HG03575 (cell line): ENCODE data around the gene MASP1.

ENCODE experiments used
- ATAC-seq: cut with Tn5 transposase; IDR thresholded peaks from one replicate; pipeline ENCODE4 v1.9.1; 2021; ENCODE audit not compliant: unreplicated experiment, insufficient number of reproducible peaks, low FRiP score; ENCODE audit errors: extremely low read depth

The MASP1 gene

DNA sequence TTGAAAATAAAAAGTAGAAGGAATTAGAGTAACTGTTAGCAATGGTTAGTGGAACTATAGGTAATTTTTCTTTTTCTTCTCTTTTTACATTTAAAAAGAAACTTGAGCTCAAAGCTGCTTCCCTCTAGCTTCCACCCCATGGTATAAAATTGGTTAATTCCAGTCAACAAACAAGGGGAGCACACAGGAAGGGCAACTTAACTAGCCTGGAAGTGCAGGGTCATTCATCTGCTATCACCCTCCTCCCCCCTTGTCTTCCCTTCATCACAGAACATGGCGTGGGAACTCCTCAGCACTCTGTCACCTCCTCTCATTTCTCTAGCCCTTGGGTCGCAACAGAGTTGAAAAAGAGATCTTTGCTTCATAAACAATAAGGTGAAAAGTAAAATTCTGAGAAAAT is 20.0 kb downstream of the MASP1 start:
- ATAC-seq: no peak

DNA sequence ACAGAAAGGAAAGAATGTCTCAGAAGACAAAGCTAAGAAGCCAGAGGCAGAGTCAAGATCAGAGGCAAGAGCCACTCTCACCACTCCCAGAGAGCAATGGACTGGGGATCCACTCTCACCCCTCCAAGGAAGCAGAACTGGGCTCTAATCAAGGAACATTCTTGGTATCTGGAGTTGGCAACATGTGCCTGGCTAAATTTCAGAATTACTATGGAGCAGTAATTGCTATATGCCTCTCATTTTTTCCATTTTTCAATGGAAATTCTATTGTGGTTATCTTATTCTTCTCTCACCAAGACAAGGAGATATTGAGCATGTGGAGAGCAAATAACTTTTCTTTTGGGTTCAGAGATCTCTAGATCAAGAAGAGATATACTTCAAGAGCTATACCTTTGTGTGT is 22.1 kb downstream of the MASP1 start:
- ATAC-seq: no peak

DNA sequence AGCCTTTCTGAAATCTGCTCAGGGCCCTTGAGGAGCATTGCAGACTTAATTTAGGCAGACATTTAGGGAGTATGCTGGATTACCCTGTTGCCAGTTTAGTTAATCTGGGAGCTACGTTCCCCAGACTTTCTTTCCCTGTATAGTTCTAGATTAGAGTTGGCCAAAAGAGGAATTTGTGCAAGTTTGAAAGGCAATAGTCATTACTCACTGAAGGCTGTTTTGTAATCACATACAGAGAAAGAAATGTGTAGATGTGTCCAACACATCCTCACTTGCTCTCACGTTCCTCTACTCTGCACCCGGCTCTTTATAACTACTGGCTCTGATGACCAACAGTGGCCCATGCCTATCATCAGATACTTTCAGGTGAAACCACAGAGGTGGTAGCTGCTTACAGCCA is 24.2 kb downstream of the MASP1 start:
- no peak for ATAC-seq

DNA sequence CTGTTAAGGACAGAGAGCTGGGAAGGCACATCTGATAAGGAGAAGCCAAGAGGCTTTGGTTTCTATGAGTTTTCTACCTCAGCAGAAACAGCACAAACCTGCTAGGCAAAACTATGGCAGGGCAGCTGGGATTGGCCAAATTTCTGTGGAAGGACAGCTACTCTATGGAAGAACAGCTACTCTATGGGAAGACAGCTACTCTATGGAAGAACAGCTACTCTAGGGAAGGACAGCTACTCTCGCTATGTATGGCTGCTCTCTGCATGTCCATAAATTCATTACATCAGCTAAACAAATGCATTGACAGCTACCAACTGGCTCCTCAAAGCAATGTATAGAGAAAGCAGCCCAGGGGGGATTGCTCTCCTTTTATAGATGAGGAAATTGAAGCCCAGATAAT is 24.8 kb downstream of the MASP1 start:
- no peak for ATAC-seq

DNA sequence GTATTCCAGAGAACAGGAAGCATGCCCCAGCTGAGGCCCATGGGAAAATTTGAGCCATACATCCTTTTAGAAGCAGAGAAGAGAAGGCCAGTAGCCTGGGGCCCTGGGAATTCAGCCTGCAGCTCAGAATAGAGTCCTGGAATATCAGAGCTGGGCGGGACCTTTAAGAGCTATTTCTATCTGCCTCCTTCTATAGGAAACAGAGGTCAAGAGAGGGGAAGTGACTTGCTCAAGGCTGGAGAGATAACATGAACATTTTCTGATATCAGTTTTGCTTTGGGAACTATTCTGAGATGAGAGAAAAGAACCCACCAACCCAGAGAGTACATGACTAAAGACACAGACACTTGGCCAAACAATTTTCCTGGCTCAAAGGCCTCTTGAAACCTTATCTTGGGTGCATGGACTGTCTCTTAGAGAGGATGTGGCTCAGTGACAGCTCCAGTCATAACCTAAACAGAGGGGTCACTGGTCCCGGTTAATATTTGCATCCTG is 26.0 kb downstream of the MASP1 start:
- ATAC-seq: no peak

DNA sequence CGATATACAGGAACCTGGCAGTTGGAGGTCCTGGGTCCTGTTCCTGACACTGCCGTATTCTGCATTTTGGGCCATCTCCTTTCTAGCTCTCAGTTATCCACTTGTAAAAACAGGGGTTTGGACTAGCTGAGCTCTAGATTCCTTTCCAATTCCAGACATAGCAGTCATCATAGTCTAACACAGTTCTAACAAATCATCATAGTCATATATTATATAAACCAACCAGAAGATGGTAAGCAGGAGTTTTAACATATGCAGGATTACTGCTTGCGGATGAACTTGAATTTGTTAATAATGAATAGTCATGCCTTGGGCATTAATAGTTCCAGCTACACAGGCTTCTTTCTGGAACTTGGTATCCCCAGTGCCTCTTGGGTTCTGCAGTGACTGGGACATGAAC is 26.6 kb downstream of the MASP1 start:
- ATAC-seq: no peak

DNA sequence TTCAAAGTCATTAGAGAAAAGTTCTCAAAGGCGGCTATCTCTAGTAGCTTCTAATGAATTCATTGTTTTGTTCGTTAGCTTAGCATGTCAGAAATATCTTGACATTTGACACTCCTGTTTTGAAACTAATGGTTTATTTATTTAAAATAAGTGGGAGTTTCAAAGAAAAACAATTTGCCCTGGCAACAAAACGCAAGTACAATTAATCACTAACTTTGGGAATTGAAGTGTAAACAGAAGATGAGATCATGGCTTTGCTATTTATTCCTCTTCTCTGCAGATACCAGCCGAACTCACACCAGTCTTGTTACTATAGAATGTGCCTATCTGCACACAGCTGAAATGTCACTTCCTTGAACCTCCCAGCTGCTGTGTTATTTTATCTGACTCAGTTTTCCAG is 27.5 kb downstream of the MASP1 start:
- no peak for ATAC-seq

DNA sequence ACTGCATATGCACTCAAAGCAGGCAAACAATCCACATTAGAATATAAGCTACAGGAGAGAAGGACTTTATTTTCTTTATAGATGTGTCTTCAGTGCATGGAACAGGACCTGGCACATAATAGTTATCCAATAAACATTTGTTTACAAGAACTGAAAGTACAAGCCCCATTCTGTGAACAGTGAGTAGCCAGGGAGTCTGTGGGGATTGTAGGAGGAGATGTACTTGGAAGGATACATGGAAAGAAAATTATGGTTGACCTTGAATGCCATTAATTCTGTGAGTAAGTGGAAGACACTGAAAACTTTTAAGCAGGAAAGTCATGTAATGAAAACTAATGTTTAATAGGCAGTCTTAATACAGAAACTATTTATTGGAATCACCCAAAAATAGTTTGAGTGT is 28.3 kb downstream of the MASP1 start:
- ATAC-seq: no peak

DNA sequence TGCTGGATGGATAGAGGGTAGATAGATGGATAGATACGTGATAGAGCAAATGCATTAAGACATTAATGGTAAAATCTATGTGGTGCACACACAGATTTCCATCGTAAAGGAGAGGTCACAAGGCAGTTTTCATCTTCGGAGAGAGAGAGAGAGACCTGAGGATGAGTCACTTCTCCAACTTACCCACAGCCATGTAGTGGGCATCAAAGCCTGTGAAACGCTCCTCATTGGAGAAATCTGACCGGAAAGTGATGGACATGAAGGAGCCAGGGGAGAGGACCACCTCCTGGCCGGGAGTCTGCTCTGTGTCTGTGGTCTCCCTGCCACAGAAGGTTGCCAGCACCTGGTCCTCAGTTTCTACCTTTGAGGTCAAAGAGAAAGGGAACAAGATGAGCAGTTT is 29.2 kb downstream of the MASP1 start:
- no peak for ATAC-seq

DNA sequence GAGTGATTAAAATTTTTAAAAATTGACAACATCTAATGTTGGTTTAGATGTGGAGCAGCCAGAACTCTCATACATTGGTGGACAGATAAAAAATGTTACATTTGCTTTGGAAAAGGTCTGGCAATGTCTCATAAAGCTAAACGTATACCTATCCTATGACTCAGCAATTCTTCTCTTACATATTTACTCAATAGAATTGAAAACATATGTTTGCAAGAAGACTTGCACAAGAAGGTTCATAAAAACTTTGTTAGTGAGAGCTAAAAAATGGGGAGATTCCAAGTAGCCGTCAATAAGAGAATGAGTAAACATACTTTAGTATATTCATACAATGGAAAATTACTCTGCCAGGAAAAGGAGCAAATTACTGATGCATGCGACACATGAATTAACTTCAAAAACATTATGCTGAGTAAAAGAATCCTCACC is 30.0 kb downstream of the MASP1 start:
- no peak for ATAC-seq

DNA sequence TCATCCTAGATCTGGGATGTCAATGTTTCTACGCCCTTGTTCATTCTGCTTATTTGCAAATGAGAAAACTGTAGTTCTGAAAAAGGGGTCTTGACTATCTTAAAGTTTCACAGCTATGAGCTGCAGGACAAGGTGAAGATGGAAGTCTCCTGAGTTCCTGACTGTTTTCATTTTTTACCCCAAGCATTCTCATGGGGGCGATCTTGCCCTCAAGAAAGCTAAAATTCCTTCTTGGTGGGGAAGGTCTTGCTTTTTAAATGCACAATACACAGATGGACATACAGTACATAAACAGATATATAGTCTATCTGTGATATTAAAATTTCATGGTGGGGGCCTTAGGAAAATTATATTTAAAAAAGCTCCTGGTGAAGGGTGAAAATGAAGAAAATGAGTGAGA is 32.4 kb downstream of the MASP1 start:
- ATAC-seq: no peak

DNA sequence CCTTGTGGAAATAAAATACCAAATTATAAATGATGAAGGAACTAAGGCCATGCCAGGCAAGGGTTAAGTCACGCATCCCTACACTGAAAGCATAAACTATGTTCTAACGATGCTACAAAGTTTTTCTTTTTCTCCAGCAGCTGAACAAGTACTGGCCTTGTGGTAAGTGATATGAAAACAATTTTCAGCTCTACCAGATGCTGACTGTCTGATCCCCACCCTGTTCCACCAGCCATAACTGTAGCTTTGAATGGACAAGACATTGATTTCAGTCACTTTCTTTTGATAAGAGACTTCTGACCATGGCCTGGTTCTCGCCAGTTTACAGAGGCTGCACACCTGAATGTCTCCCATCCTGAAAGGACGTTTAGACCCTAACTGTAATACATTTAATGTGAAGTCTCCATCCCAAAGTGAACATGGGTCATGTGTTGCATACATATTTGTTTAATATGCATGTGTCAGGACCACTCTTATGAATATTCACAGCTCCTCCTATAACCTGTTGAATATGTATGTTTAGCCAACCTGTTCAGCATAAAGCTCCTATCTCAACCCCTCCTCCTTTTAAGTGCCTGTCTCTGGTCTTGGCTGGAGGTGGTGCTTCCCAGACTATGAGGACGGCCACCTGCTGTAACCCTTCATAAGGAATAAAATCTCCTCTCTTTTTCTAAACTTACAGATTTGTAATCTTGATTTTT is 33.4 kb downstream of the MASP1 start:
- no peak for ATAC-seq

DNA sequence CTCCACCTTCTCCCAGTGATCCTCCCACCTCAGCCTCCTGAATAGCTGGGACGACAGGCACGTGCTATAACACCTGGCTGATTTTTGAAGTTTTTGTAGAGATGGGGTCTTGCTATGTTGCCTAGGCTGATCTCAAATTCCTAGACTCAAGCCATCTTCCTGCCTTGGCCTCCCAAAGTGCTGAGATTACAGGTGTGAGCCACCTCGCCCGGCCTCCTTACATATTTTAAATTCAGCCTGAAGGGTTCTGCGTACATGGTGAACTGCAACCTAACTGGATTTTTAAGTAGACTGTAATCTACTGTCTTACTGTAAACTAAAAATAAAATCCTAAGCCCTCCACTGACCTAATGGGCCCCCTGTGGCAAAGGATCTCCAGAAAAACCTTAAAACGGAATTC is 34.1 kb downstream of the MASP1 start:
- ATAC-seq: no peak

DNA sequence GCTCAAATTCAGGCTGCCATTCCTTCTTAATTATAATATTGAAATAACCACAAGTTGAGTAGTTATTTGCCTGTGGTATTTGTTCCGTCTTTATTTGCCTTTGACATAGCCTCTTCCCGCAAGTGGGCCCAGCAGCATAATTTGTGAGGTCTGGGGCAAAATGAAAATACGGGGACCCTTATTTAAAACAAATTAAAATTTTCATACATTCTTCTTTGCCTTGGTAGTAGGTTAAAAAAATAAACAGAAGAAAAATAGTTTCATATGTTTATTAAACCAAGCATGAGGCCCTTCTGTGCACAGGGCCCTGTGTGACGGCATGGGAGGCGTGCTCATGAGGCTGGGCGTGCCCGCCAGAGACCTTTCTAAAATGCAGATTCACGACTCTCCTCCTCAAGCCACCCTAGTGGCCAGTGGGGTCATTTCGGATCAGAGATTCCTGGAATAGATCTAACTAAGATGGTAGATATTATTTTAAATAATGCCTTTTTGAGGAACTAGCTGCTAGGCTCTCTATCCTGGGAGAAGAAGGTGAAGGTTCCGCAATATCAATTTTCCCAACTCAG is 35.4 kb downstream of the MASP1 start:
- ATAC-seq: no peak

DNA sequence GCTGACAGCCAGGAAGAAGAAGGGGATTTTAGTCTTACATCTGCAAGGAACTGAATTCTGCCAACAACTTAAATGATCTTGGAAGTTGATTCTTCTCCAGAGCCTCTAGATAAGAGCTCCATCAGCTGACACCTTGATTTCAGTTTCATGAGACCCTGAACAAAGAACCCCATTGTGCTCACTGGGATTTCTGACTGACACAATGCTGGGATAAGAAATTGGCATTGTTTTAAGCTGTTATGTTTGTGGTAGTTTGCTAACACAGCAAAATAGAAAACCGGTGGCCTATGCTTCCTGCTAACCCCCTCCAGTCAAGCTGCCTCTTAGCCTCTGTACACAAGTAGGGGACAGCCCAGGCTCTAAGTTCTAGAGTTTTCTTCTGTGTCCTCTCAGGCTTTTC is 36.2 kb downstream of the MASP1 start:
- ATAC-seq: no peak

DNA sequence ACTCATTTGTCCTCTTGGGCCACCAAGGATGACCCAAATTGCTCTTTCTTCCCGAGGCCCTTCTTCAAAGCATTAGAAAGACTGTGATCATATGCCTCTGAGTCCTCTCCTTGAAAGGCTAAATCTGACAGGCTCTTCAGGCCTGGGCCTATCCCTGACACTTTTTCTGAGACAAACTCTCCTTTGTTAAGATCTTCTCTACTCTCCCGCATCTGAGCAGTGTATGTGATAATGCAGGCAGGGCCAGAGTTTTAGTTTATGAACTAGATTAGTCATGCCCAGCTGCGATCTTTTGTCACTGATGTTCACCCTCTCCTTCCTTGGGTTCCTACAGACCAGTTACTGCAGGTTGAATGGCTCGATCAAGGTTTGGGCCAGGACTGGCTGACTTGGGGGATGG is 39.2 kb downstream of the MASP1 start:
- no peak for ATAC-seq

DNA sequence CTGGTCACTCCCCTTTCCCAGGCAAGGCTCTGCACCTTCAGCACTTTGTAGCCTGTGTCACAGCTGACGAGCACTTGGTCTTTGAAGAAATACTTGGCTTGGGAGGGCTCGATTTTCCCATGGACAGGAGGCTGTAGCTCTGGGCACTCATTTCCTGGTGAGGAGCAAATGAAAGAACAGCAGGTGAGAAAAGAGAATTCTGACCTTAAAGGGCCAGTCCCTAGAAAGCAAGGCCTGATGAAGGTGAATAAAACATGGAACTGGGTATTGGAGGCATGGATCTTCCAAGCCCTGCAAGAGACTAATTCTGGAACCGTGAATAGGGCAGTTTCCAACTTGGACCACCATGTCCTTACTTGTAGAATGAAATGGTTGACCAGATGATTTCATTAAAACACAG is 39.9 kb downstream of the MASP1 start:
- no peak for ATAC-seq

DNA sequence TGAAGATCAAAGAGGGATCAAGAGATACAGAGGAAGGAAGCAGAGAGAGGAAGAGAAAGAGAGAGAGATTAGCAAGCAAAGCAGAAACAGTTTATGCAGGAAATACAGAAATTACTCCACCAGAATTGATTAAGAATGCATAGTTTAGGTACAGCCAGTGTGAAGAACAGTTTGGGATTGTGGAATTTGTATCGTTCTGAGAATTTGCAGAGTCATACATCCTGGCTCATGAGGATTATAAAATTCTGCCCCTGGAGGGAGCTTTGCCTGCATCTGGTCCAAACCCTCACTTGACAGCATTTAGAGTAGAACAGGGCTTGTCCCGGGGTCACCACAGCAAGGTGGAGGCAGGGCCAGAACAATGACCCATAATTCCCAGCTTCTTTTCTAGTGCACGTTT is 44.1 kb downstream of the MASP1 start:
- no peak for ATAC-seq

DNA sequence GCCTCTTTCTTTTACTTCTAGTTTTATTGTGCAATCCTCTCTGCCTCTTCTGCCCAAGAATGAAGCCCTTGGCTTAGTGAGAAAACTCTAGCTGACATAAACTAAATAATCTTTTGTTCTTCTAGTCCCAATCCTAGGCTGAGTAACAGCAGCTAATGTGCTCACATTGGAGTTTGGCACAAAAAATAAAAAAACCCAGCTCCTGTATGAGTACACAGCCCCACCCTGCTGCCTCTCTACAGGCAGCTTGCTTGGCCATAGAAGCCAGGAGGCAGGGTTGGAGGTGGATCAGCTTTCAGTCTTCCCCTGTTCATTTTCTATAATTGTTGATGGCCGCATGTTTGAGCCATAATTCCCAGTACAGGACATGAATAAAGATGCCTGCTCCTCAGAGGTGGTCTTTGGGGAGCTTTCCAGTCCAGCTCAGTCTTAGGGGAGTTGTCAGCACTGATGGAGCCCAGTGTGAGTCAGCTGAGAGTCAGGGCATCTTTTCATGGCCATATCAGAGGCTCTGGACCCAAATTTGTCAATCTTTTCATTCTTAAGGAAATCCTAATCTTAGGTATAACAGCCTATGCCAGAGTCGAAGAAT is 47.5 kb downstream of the MASP1 start:
- no peak for ATAC-seq

DNA sequence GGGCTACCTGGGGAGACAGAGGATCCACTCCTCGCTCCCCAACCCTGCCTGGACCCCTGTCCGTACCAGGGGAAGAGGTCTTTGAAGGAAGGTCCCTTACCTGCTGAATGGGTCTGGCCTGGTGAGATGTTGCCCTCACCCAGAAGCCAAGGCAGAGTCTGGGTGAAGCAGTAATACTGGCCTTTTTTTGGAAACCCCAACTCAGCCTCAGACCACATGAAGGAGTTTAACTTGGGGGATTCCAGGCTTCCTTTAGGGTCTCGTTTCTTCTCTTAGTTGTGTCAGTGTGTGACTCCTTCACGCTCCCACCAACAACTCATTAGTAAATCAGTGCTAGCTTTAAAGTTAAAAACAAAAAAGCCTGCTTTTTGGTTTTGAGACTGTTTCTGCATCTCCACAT is 48.6 kb downstream of the MASP1 start:
- no peak for ATAC-seq

DNA sequence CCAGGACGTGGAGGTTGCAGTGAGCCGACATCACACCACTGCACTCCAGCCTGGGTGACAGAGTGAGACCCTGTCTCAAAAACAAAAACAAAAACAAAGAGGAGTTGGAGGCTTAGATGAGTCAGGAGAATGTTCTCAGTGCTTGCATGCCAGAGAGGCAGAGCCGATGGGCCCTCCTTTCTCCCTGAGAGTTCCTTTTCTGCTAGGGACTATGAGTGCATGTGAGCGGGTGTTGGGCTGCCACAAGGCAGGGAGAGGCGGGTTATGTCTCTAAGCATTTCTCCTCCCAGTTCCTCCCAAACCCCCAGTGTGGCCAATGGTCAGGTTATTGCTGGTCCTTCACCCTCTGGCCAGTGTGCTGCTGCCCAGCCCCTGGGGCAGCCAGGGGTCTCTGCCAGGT is 49.1 kb downstream of the MASP1 start:
- no peak for ATAC-seq
